H1 (cell line): ENCODE measurements around the gene HAGH. TPM values are rescaled to one million over a fixed set of nuclear protein-coding genes. Genes with fewer than 3 reads are reported as not detected.

Experiments
- CTCF ChIA-PET: fragments of 300-600 bp; sonication (Branson Sonifier 250); formaldehyde crosslinking; loops from one replicate; lab custom pipeline; 2021; ENCODE audit not compliant: partially characterized antibody; lab: Charles Lee
- POLR2A ChIA-PET: fragments of 300-600 bp; sonication (Branson Sonifier 250); formaldehyde crosslinking; loops from one replicate; lab custom pipeline; 2021; ENCODE audit warnings: inconsistent platforms; ENCODE audit not compliant: partially characterized antibody; lab: Charles Lee
- DNase-seq, 2 experiments: peaks; one replicate each; pipeline versions ENCODE4 v3.0.0 to v3.0.0-alpha.2; 2010 to 2022; ENCODE audit warnings: low spot score in 2 of 2, low read depth in 1 of 2, mixed read lengths in 1 of 2
- FAIRE-seq: peaks from 2 replicates; lab custom pipeline; 2011; peaks lifted over from hg19 to GRCh38; lab: Jason Lieb, UNC
- H2AFZ ChIP-seq: 2 replicates; pipeline ENCODE4 v1.8.1; 2012; ENCODE audit warnings: low read length, inconsistent platforms
- H2AK5ac ChIP-seq: 2 replicates; pipeline ENCODE4 v1.6.1; 2013; ENCODE audit warnings: low read depth, low read length
- H2BK120ac ChIP-seq: replicated peaks from 2 replicates; pipeline ENCODE3; 2013; ENCODE audit warnings: low read depth, low read length, inconsistent platforms
- H2BK12ac ChIP-seq: 2 replicates; pipeline ENCODE4 v1.6.1; 2013; ENCODE audit warnings: low read depth, low read length
- H2BK15ac ChIP-seq: 2 replicates; pipeline ENCODE4 v1.6.1; 2013; ENCODE audit warnings: low read length
- H2BK20ac ChIP-seq: 2 replicates; pipeline ENCODE4 v1.6.1; 2013; ENCODE audit warnings: low read length
- H2BK5ac ChIP-seq: 2 replicates; pipeline ENCODE4 v1.6.1; 2013; ENCODE audit warnings: low read depth, low read length
- H3K14ac ChIP-seq: 2 replicates; pipeline ENCODE4 v1.6.1; 2013; ENCODE audit warnings: inconsistent platforms; ENCODE audit not compliant: insufficient read length
- H3K18ac ChIP-seq: 2 replicates; pipeline ENCODE4 v1.6.1; 2013; ENCODE audit warnings: low read length; ENCODE audit errors: extremely low read depth
- H3K23ac ChIP-seq: 2 replicates; pipeline ENCODE4 v1.6.1; 2013; ENCODE audit warnings: inconsistent platforms; ENCODE audit not compliant: insufficient read length
- H3K23me2 ChIP-seq: 2 replicates; pipeline ENCODE4 v1.6.1; 2013; ENCODE audit warnings: low read depth, low read length
- H3K27ac ChIP-seq: 2 replicates; pipeline ENCODE4 v1.6.1; 2011; ENCODE audit warnings: low read depth, low read length, inconsistent platforms
- H3K27me3 ChIP-seq, 4 experiments: replicated peaks in 1 of 4; 1 replicate in 1 of 4; 2 replicates in 3 of 4; pipeline versions ENCODE4 v1.6.1 to v1.8.1; 2011 to 2013; ENCODE audit warnings: low read length in 3 of 4, mild to moderate bottlenecking in 3 of 4, inconsistent platforms in 2 of 4, mixed read lengths in 2 of 4, moderate library complexity in 1 of 4; ENCODE audit not compliant: control insufficient read depth in 3 of 4, insufficient read depth in 3 of 4; ENCODE audit errors: extremely low read depth in 1 of 4
- H3K36me3 ChIP-seq, 4 experiments: 2 replicates each; pipeline versions ENCODE4 v1.6.1 to v1.8.1; 2011 to 2013; ENCODE audit warnings: mild to moderate bottlenecking in 4 of 4, low read length in 3 of 4, moderate library complexity in 2 of 4, control low read depth in 1 of 4, inconsistent platforms in 1 of 4; ENCODE audit not compliant: insufficient read depth in 4 of 4, control insufficient read depth in 2 of 4
- H3K4ac ChIP-seq: replicated peaks from 2 replicates; pipeline ENCODE3; 2013; ENCODE audit warnings: low read length, low read depth, mixed read lengths, inconsistent platforms; ENCODE audit not compliant: insufficient read length
- H3K4me1 ChIP-seq, 4 experiments: replicated peaks in 1 of 4; 1 replicate in 1 of 4; 2 replicates in 3 of 4; pipeline versions ENCODE4 v1.6.1 to v1.8.1; 2011 to 2013; ENCODE audit warnings: low read length in 3 of 4, inconsistent platforms in 2 of 4, mixed read lengths in 1 of 4; ENCODE audit not compliant: insufficient read depth in 4 of 4, control insufficient read depth in 3 of 4
- H3K4me2 ChIP-seq, 2 experiments: 2 replicates each; pipeline versions ENCODE4 v1.6.1 to v1.8.1; 2011 to 2013; ENCODE audit warnings: low read depth in 2 of 2, low read length in 2 of 2, control low read depth in 1 of 2, inconsistent platforms in 1 of 2, mild to moderate bottlenecking in 1 of 2; ENCODE audit not compliant: insufficient read depth in 1 of 2
- H3K4me3 ChIP-seq, 4 experiments: fragments of 200-600, 300-600 bp in 1 of 4; sonication (generic), shearing (Covaris generic), sonication (Bioruptor Twin) in 1 of 4; 2 replicates each; pipeline versions ENCODE4 v1.5.1 to v1.8.1; 2011 to 2016; ENCODE audit warnings: low read length in 4 of 4, low read depth in 3 of 4, control low read depth in 2 of 4, inconsistent platforms in 2 of 4, mild to moderate bottlenecking in 2 of 4, mixed read lengths in 1 of 4, moderate library complexity in 1 of 4; ENCODE audit not compliant: insufficient read depth in 2 of 4; ENCODE audit errors: extremely low read depth in 1 of 4
- H3K56ac ChIP-seq: replicated peaks from 2 replicates; pipeline ENCODE3; 2013; ENCODE audit warnings: low read depth, mild to moderate bottlenecking, mixed read lengths, low read length, inconsistent platforms; ENCODE audit not compliant: insufficient read length
- H3K79me1 ChIP-seq: 2 replicates; pipeline ENCODE4 v1.6.1; 2013; ENCODE audit warnings: low read depth, low read length, control low read depth
- H3K79me2 ChIP-seq, 2 experiments: 2 replicates each; pipeline versions ENCODE4 v1.6.1 to v1.8.1; 2012 to 2013; ENCODE audit warnings: low read length in 2 of 2, mild to moderate bottlenecking in 2 of 2, inconsistent platforms in 1 of 2; ENCODE audit not compliant: insufficient read depth in 2 of 2, control insufficient read depth in 1 of 2
- H3K9ac ChIP-seq, 4 experiments: replicated peaks in 1 of 4; 1 replicate in 1 of 4; 2 replicates in 3 of 4; pipeline versions ENCODE4 v1.6.1 to v1.8.1; 2011 to 2013; ENCODE audit warnings: low read depth in 3 of 4, low read length in 3 of 4, control low read depth in 2 of 4, mild to moderate bottlenecking in 2 of 4, moderate library complexity in 2 of 4, inconsistent platforms in 1 of 4; ENCODE audit errors: extremely low read depth in 1 of 4
- H3K9me3 ChIP-seq, 2 experiments: 2 replicates each; pipeline versions ENCODE4 v1.6.1 to v1.8.1; 2012 to 2013; ENCODE audit warnings: mild to moderate bottlenecking in 2 of 2, moderate library complexity in 2 of 2, control low read depth in 1 of 2, inconsistent platforms in 1 of 2, low read depth in 1 of 2, low read length in 1 of 2, mixed read lengths in 1 of 2; ENCODE audit not compliant: insufficient read depth in 2 of 2
- H4K20me1 ChIP-seq, 2 experiments: replicated peaks in 1 of 2; 2 replicates each; pipeline versions ENCODE3 to v1.8.1; 2011 to 2013; ENCODE audit warnings: inconsistent platforms in 2 of 2, low read length in 2 of 2, mild to moderate bottlenecking in 1 of 2; ENCODE audit not compliant: insufficient read depth in 2 of 2, control insufficient read depth in 1 of 2
- H4K5ac ChIP-seq: 2 replicates; pipeline ENCODE4 v1.6.1; 2013; ENCODE audit warnings: low read length, low read depth, mixed read lengths, inconsistent platforms; ENCODE audit not compliant: insufficient read length
- H4K8ac ChIP-seq: 2 replicates; pipeline ENCODE4 v1.8.0; 2013; ENCODE audit warnings: mild to moderate bottlenecking, moderate library complexity, low read length, inconsistent platforms; ENCODE audit not compliant: insufficient read depth; ENCODE audit errors: extremely low read depth
- H4K91ac ChIP-seq: replicated peaks from 2 replicates; pipeline ENCODE3; 2013; ENCODE audit warnings: low read length, mixed read lengths, inconsistent platforms; ENCODE audit not compliant: insufficient read length
- CEBPB ChIP-seq: IDR thresholded peaks from 2 replicates; pipeline ENCODE4 v1.6.1; 2012; ENCODE audit warnings: low read depth, low read length
- CHD1 ChIP-seq: IDR thresholded peaks from 2 replicates; pipeline ENCODE4 v1.6.1; 2012; ENCODE audit warnings: low read depth, low read length, improper control_type of control experiment
- CTCF ChIP-seq, 3 experiments: IDR thresholded peaks; 1 replicate in 2 of 3; 2 replicates in 1 of 3; pipeline versions ENCODE4 v1.5.1 to v1.6.1; 2011; ENCODE audit warnings: low read length in 3 of 3, mild to moderate bottlenecking in 3 of 3, inconsistent platforms in 2 of 3, low read depth in 1 of 3, moderate library complexity in 1 of 3; ENCODE audit not compliant: insufficient read depth in 1 of 3; ENCODE audit errors: control extremely low read depth in 1 of 3
- MAX ChIP-seq: IDR thresholded peaks from 2 replicates; pipeline ENCODE4 v1.6.1; 2012; ENCODE audit warnings: inconsistent platforms
- PHF8 ChIP-seq: fragments of 200-600 bp; sonication (generic); conservative IDR thresholded peaks from 2 replicates; pipeline ENCODE4 v1.7.1; 2012; ENCODE audit warnings: low read depth, mild to moderate bottlenecking, inconsistent platforms, low read length, moderate library complexity
- RXRA ChIP-seq: IDR thresholded peaks from 2 replicates; pipeline ENCODE4 v1.6.1; 2011; ENCODE audit warnings: low read depth, mild to moderate bottlenecking, low read length, moderate library complexity; ENCODE audit not compliant: insufficient read depth
- TEAD4 ChIP-seq: IDR thresholded peaks from 2 replicates; pipeline ENCODE4 v1.6.1; 2012; ENCODE audit warnings: low read depth, low read length, inconsistent platforms, mixed read lengths
- WGBS, 2 experiments: shearing (Covaris generic) in 1 of 2; methylation state at CpG; one replicate each; pipeline versions ENCODE4 v1.1.6 to v1.1.7; 2013 to 2015; ENCODE audit warnings: low lambda C conversion rate in 2 of 2, mixed read lengths in 2 of 2, inconsistent platforms in 1 of 2, low coverage in 1 of 2, missing lambda C conversion rate in 1 of 2; ENCODE audit not compliant: insufficient replicate concordance in 2 of 2, insufficient coverage in 1 of 2, insufficient read length in 1 of 2; ENCODE audit errors: extremely low coverage in 1 of 2, missing lambda C conversion rate in 1 of 2; 5-methylcytosine and 5-hydroxymethylcytosine counted together
- polyA plus RNA-seq, 7 experiments: library from polyadenylated mRNA; depleted of rRNA in 3 of 7; stranded (reverse) in 5 of 7; unstranded in 2 of 7; fragments of >200 nt in 5 of 7; fragments of 200-250 nt in 2 of 7; gene quantifications; 1 replicate in 5 of 7; 2 replicates in 1 of 7; 4 replicates in 1 of 7; pipeline versions ENCODE4 v1.2.1 to v1.2.3, GENCODE V29; 2011 to 2013; ENCODE audit warnings: missing spikeins in 2 of 7, mixed read lengths in 2 of 7
- total RNA-seq: library from RNA; stranded (reverse); fragmentation: NEBNext Ultra II Directional; extraction: Animal tissue kit (Norgen Biotek cat#: 25700); gene quantifications from 2 replicates; pipeline ENCODE4 v1.2.1, GENCODE V29; 2021

The HAGH gene
- total and polyA plus RNA-seq, 2 of the 8 experiments (the other 6 are each of a cell fraction or from before 2014, with no cell fraction given) = 28.7 to 40.6 TPM

- H3K23me2 ChIP-seq = peaks cover 17% of the 10 kb centered on the region
- H3K23ac ChIP-seq = no peak overlapping the region
- peak in 1 of 2 experiments; percentile 76 for DNase-seq
- H3K4me2 ChIP-seq = peak overlapping the region; percentile 71 to 92
- H2BK12ac ChIP-seq = no peak overlapping the region
- H3K27me3 ChIP-seq = no peaks in the 10 kb centered on the region
- no peak overlapping the region; the same call in 1 of the 2 replicates for H2AK5ac ChIP-seq
- peaks cover 0 to 12% (median 10%) of the 10 kb centered on the region in 4 experiments; a peak in 5 of 7 replicates for H3K4me1 ChIP-seq
- peak overlapping the region; percentile 93 for H4K91ac ChIP-seq
- peaks cover 0 to 16% of the 10 kb centered on the region in 2 experiments for H4K20me1 ChIP-seq
- H2BK5ac ChIP-seq = peak overlapping the region; percentile 71; the same call in 1 of the 2 replicates
- ChIA-PET CTCF (interaction anchor here (0.7 to 2.2 kb wide), 5 partner anchors 11 to 71 kb away, joined by 3 to 8 read pairs (median 3); partner anchors contain the start of genes NUBP2 and SPSB3), POLR2A (interaction anchor here (0.6 to 13.5 kb wide), 30 partner anchors 8 to 462 kb away, joined by 3 to 246 read pairs (median 4); partner anchors contain the start of genes FAHD1, HAGH, IGFALS and JPT2)
- no peak overlapping the region for H2BK120ac ChIP-seq
- H2AFZ ChIP-seq = no peak overlapping the region
- no peak overlapping the region for H2BK15ac ChIP-seq
- no peak overlapping the region; the same call in none of the 2 replicates for H3K18ac ChIP-seq
- peaks cover 0 to 15% of the 10 kb centered on the region in 2 experiments; a peak in 1 of 4 replicates for H3K79me2 ChIP-seq
- H3K4me3 ChIP-seq = peak overlapping the region; percentile 82 to 91 (median 82)
- FAIRE-seq = no peak
- no peak overlapping the region for H4K5ac ChIP-seq
- 30% methylated on average over 43 of the region's 81 CpGs; no CpG with 5 or more reads in 1 of the 2 experiments for WGBS, 2 experiments
- H2BK20ac ChIP-seq = no peak overlapping the region
- H3K79me1 ChIP-seq = peaks cover 4% of the 10 kb centered on the region
- H3K9me3 ChIP-seq = no peaks in the 10 kb centered on the region
- H3K56ac ChIP-seq = peak overlapping the region; percentile 59
- H3K4ac ChIP-seq = no peak overlapping the region
- no peak overlapping the region for H3K27ac ChIP-seq
- H3K36me3 ChIP-seq = peaks cover 3 to 37% (median 7%) of the 10 kb centered on the region in 4 experiments; a peak in 4 of 8 replicates
- H3K14ac ChIP-seq = no peak overlapping the region
- H3K9ac ChIP-seq = peak overlapping the region in 3 of 4 experiments; percentile 48 to 78 (median 53); a peak in 5 of 7 replicates
- H4K8ac ChIP-seq = peak overlapping the region; percentile 68
- TF ChIP-seq TEAD4 (no peak), MAX (0 out of 2 replicates have a peak, but pooled peaks have one; percentile 6), CEBPB (no peak), PHF8 (peak; percentile 14; the same call in 1 of the 2 replicates), CTCF (IDR thresholded peaks at IDR 0.05; ENCODE audit: control extremely low read depth in 1 of 3, insufficient read depth in 1 of 3, low read depth in 1 of 3, low read length in 3 of 3) (no peak), RXRA (no peak), CHD1 (no peak)
These were observed 56.1 kb downstream of the HAGH start for GRCh38 chr16:1770328-1771187.
